HG02798 (cell line): ENCODE data around the gene CRTC2.
"Not testable (repeated sequence)": the region's sequence is repeated elsewhere in the genome, so short reads cannot be mapped to it uniquely, and the experiment has no call there.

Source experiments
- ATAC-seq: cut with Tn5 transposase; IDR thresholded peaks from one replicate; pipeline ENCODE4 v1.9.1; 2021; ENCODE audit warnings: mild to moderate bottlenecking; ENCODE audit not compliant: unreplicated experiment, poor library complexity

Gene CRTC2

GRCh38 chr1:153905908-153906307, 52.5 kb downstream of the CRTC2 start:
- ATAC-seq: not testable (repeated sequence)

DNA sequence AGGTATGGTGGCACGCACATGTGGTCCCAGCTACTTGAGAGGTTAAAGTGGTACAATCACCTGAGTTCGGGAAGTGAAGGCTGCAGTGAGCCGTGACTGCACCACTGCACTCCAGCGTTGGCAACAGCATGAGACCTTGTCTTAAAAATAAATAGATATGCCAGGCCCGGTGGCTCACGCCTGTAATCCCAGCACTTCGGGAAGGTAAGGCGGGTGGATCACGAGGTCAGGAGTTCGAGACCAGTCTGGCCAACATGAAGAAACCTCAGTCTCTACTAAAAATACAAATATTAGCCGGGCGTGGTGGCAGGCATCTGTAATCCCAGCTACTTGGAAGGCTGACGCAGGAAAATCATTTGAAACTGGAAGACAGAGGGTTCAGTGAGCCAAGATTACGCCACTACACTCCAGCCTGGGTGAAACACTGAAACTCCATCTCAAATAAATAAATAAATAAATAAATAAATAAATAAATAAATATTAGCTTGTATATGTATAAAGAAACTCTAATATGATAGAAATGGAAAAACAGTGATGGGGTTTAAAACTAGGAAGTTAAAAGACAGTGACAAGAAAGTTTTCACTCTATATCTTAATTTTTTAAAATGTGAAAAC, 54.5 kb downstream of the CRTC2 start:
- no peak for ATAC-seq

DNA sequence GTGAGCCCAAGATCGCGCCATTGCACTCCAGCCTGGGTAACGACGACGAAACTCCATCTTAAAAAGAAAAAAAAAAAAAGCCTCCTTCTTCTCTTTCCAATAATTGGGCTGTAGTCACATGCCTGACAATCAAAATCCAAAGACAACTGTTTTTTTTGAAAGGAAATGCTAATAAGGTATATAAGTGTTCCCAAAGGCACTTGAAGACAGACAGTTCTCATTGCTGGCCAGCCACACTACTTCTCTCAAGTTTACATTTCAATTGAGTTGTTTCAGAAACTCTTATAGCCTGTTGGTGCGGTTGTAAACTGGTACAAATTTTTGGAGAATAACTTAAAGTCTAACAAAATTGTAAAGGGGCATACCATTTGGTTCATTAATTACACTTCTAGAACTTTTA, 58.9 kb downstream of the CRTC2 start:
- ATAC-seq: no peak
